Activated T-cell treated with anti-CD3 and anti-CD28 coated beads for 1 hour (primary cell): ENCODE measurements around the gene BCL11B.

Experiments
- DNase-seq: peaks from one replicate; pipeline ENCODE4 v3.0.0-alpha.2; 2020; ENCODE audit warnings: low read depth

BCL11B gene

GRCh38 chr14:99271951-99272631, at the start of gene BCL11B:
Gene BCL11B (minus strand): TSS chr14:99272197. CDS start chr14:99271218, 979 bp downstream.
- peak; percentile 81 for DNase-seq

GRCh38 chr14:99321236-99321925, 49.4 kb upstream of the BCL11B start:
- no peak for DNase-seq

- no peak for DNase-seq
Measured at GRCh38 chr14:99320621-99321235, 48.7 kb upstream of the BCL11B start.

GRCh38 chr14:99320105-99320572, 48.1 kb upstream of the BCL11B start:
- peak; percentile 53 for DNase-seq

GRCh38 chr14:99318959-99319295, 46.9 kb upstream of the BCL11B start:
- DNase-seq: no peak

GRCh38 chr14:99318091-99318958, 46.3 kb upstream of the BCL11B start:
- DNase-seq: no peak

GRCh38 chr14:99317231-99318090, 45.5 kb upstream of the BCL11B start:
- DNase-seq: no peak

- DNase-seq: no peak
Measured at GRCh38 chr14:99316281-99317163, 44.5 kb upstream of the BCL11B start.

- DNase-seq: no peak
Measured at GRCh38 chr14:99315197-99315596, 43.2 kb upstream of the BCL11B start.

GRCh38 chr14:99314623-99315022, 42.6 kb upstream of the BCL11B start:
- no peak for DNase-seq

- no peak for DNase-seq
Measured at GRCh38 chr14:99313234-99313633, 41.2 kb upstream of the BCL11B start.

GRCh38 chr14:99312106-99312505, 40.1 kb upstream of the BCL11B start:
- DNase-seq: no peak

GRCh38 chr14:99309220-99309766, 37.3 kb upstream of the BCL11B start:
- DNase-seq: no peak

GRCh38 chr14:99304208-99304607, 32.2 kb upstream of the BCL11B start:
- DNase-seq: no peak

- DNase-seq: no peak
Measured at GRCh38 chr14:99300190-99300589, 28.2 kb upstream of the BCL11B start.

- DNase-seq: no peak
Measured at GRCh38 chr14:99296517-99296916, 24.5 kb upstream of the BCL11B start.

GRCh38 chr14:99289394-99290189, 17.6 kb upstream of the BCL11B start:
- no peak for DNase-seq

GRCh38 chr14:99288948-99289347, 17.0 kb upstream of the BCL11B start:
- no peak for DNase-seq

- no peak for DNase-seq
Measured at GRCh38 chr14:99287269-99287942, 15.4 kb upstream of the BCL11B start.
